H1 (cell line): ENCODE results near the gene PLCZ1. TPM values are rescaled to one million over a fixed set of nuclear protein-coding genes. Genes with fewer than 3 reads are reported as not detected.

Source experiments
- CTCF ChIA-PET: fragments of 300-600 bp; sonication (Branson Sonifier 250); formaldehyde crosslinking; loops from one replicate; lab custom pipeline; 2021; ENCODE audit not compliant: partially characterized antibody; lab: Charles Lee
- POLR2A ChIA-PET: fragments of 300-600 bp; sonication (Branson Sonifier 250); formaldehyde crosslinking; loops from one replicate; lab custom pipeline; 2021; ENCODE audit warnings: inconsistent platforms; ENCODE audit not compliant: partially characterized antibody; lab: Charles Lee
- DNase-seq, 2 experiments: peaks; one replicate each; pipeline versions ENCODE4 v3.0.0 to v3.0.0-alpha.2; 2010 to 2022; ENCODE audit warnings: low spot score in 2 of 2, low read depth in 1 of 2, mixed read lengths in 1 of 2
- FAIRE-seq: peaks from 2 replicates; lab custom pipeline; 2011; peaks lifted over from hg19 to GRCh38; lab: Jason Lieb, UNC
- H2AFZ ChIP-seq: 2 replicates; pipeline ENCODE4 v1.8.1; 2012; ENCODE audit warnings: low read length, inconsistent platforms
- H2AK5ac ChIP-seq: 2 replicates; pipeline ENCODE4 v1.6.1; 2013; ENCODE audit warnings: low read depth, low read length
- H2BK120ac ChIP-seq: replicated peaks from 2 replicates; pipeline ENCODE3; 2013; ENCODE audit warnings: low read depth, low read length, inconsistent platforms
- H2BK12ac ChIP-seq: 2 replicates; pipeline ENCODE4 v1.6.1; 2013; ENCODE audit warnings: low read depth, low read length
- H2BK15ac ChIP-seq: 2 replicates; pipeline ENCODE4 v1.6.1; 2013; ENCODE audit warnings: low read length
- H2BK20ac ChIP-seq: 2 replicates; pipeline ENCODE4 v1.6.1; 2013; ENCODE audit warnings: low read length
- H2BK5ac ChIP-seq: 2 replicates; pipeline ENCODE4 v1.6.1; 2013; ENCODE audit warnings: low read depth, low read length
- H3K14ac ChIP-seq: 2 replicates; pipeline ENCODE4 v1.6.1; 2013; ENCODE audit warnings: inconsistent platforms; ENCODE audit not compliant: insufficient read length
- H3K18ac ChIP-seq: 2 replicates; pipeline ENCODE4 v1.6.1; 2013; ENCODE audit warnings: low read length; ENCODE audit errors: extremely low read depth
- H3K23ac ChIP-seq: 2 replicates; pipeline ENCODE4 v1.6.1; 2013; ENCODE audit warnings: inconsistent platforms; ENCODE audit not compliant: insufficient read length
- H3K23me2 ChIP-seq: 2 replicates; pipeline ENCODE4 v1.6.1; 2013; ENCODE audit warnings: low read depth, low read length
- H3K27ac ChIP-seq: 2 replicates; pipeline ENCODE4 v1.6.1; 2011; ENCODE audit warnings: low read depth, low read length, inconsistent platforms
- H3K27me3 ChIP-seq, 4 experiments: replicated peaks in 1 of 4; 1 replicate in 1 of 4; 2 replicates in 3 of 4; pipeline versions ENCODE4 v1.6.1 to v1.8.1; 2011 to 2013; ENCODE audit warnings: low read length in 3 of 4, mild to moderate bottlenecking in 3 of 4, inconsistent platforms in 2 of 4, mixed read lengths in 2 of 4, moderate library complexity in 1 of 4; ENCODE audit not compliant: control insufficient read depth in 3 of 4, insufficient read depth in 3 of 4; ENCODE audit errors: extremely low read depth in 1 of 4
- H3K36me3 ChIP-seq, 4 experiments: 2 replicates each; pipeline versions ENCODE4 v1.6.1 to v1.8.1; 2011 to 2013; ENCODE audit warnings: mild to moderate bottlenecking in 4 of 4, low read length in 3 of 4, moderate library complexity in 2 of 4, control low read depth in 1 of 4, inconsistent platforms in 1 of 4; ENCODE audit not compliant: insufficient read depth in 4 of 4, control insufficient read depth in 2 of 4
- H3K4ac ChIP-seq: replicated peaks from 2 replicates; pipeline ENCODE3; 2013; ENCODE audit warnings: low read length, low read depth, mixed read lengths, inconsistent platforms; ENCODE audit not compliant: insufficient read length
- H3K4me1 ChIP-seq, 4 experiments: replicated peaks in 1 of 4; 1 replicate in 1 of 4; 2 replicates in 3 of 4; pipeline versions ENCODE4 v1.6.1 to v1.8.1; 2011 to 2013; ENCODE audit warnings: low read length in 3 of 4, inconsistent platforms in 2 of 4, mixed read lengths in 1 of 4; ENCODE audit not compliant: insufficient read depth in 4 of 4, control insufficient read depth in 3 of 4
- H3K4me2 ChIP-seq, 2 experiments: 2 replicates each; pipeline versions ENCODE4 v1.6.1 to v1.8.1; 2011 to 2013; ENCODE audit warnings: low read depth in 2 of 2, low read length in 2 of 2, control low read depth in 1 of 2, inconsistent platforms in 1 of 2, mild to moderate bottlenecking in 1 of 2; ENCODE audit not compliant: insufficient read depth in 1 of 2
- H3K4me3 ChIP-seq, 4 experiments: fragments of 200-600, 300-600 bp in 1 of 4; sonication (generic), shearing (Covaris generic), sonication (Bioruptor Twin) in 1 of 4; 2 replicates each; pipeline versions ENCODE4 v1.5.1 to v1.8.1; 2011 to 2016; ENCODE audit warnings: low read length in 4 of 4, low read depth in 3 of 4, control low read depth in 2 of 4, inconsistent platforms in 2 of 4, mild to moderate bottlenecking in 2 of 4, mixed read lengths in 1 of 4, moderate library complexity in 1 of 4; ENCODE audit not compliant: insufficient read depth in 2 of 4; ENCODE audit errors: extremely low read depth in 1 of 4
- H3K56ac ChIP-seq: replicated peaks from 2 replicates; pipeline ENCODE3; 2013; ENCODE audit warnings: low read depth, mild to moderate bottlenecking, mixed read lengths, low read length, inconsistent platforms; ENCODE audit not compliant: insufficient read length
- H3K79me1 ChIP-seq: 2 replicates; pipeline ENCODE4 v1.6.1; 2013; ENCODE audit warnings: low read depth, low read length, control low read depth
- H3K79me2 ChIP-seq, 2 experiments: 2 replicates each; pipeline versions ENCODE4 v1.6.1 to v1.8.1; 2012 to 2013; ENCODE audit warnings: low read length in 2 of 2, mild to moderate bottlenecking in 2 of 2, inconsistent platforms in 1 of 2; ENCODE audit not compliant: insufficient read depth in 2 of 2, control insufficient read depth in 1 of 2
- H3K9ac ChIP-seq, 4 experiments: replicated peaks in 1 of 4; 1 replicate in 1 of 4; 2 replicates in 3 of 4; pipeline versions ENCODE4 v1.6.1 to v1.8.1; 2011 to 2013; ENCODE audit warnings: low read depth in 3 of 4, low read length in 3 of 4, control low read depth in 2 of 4, mild to moderate bottlenecking in 2 of 4, moderate library complexity in 2 of 4, inconsistent platforms in 1 of 4; ENCODE audit errors: extremely low read depth in 1 of 4
- H3K9me3 ChIP-seq, 2 experiments: 2 replicates each; pipeline versions ENCODE4 v1.6.1 to v1.8.1; 2012 to 2013; ENCODE audit warnings: mild to moderate bottlenecking in 2 of 2, moderate library complexity in 2 of 2, control low read depth in 1 of 2, inconsistent platforms in 1 of 2, low read depth in 1 of 2, low read length in 1 of 2, mixed read lengths in 1 of 2; ENCODE audit not compliant: insufficient read depth in 2 of 2
- H4K20me1 ChIP-seq, 2 experiments: replicated peaks in 1 of 2; 2 replicates each; pipeline versions ENCODE3 to v1.8.1; 2011 to 2013; ENCODE audit warnings: inconsistent platforms in 2 of 2, low read length in 2 of 2, mild to moderate bottlenecking in 1 of 2; ENCODE audit not compliant: insufficient read depth in 2 of 2, control insufficient read depth in 1 of 2
- H4K5ac ChIP-seq: 2 replicates; pipeline ENCODE4 v1.6.1; 2013; ENCODE audit warnings: low read length, low read depth, mixed read lengths, inconsistent platforms; ENCODE audit not compliant: insufficient read length
- H4K8ac ChIP-seq: 2 replicates; pipeline ENCODE4 v1.8.0; 2013; ENCODE audit warnings: mild to moderate bottlenecking, moderate library complexity, low read length, inconsistent platforms; ENCODE audit not compliant: insufficient read depth; ENCODE audit errors: extremely low read depth
- H4K91ac ChIP-seq: replicated peaks from 2 replicates; pipeline ENCODE3; 2013; ENCODE audit warnings: low read length, mixed read lengths, inconsistent platforms; ENCODE audit not compliant: insufficient read length
- SIRT6 ChIP-seq: IDR thresholded peaks from one replicate; pipeline ENCODE4 v1.7.1; 2012; ENCODE audit warnings: low read length, inconsistent platforms
- WGBS, 2 experiments: shearing (Covaris generic) in 1 of 2; methylation state at CpG; one replicate each; pipeline versions ENCODE4 v1.1.6 to v1.1.7; 2013 to 2015; ENCODE audit warnings: low lambda C conversion rate in 2 of 2, mixed read lengths in 2 of 2, inconsistent platforms in 1 of 2, low coverage in 1 of 2, missing lambda C conversion rate in 1 of 2; ENCODE audit not compliant: insufficient replicate concordance in 2 of 2, insufficient coverage in 1 of 2, insufficient read length in 1 of 2; ENCODE audit errors: extremely low coverage in 1 of 2, missing lambda C conversion rate in 1 of 2; 5-methylcytosine and 5-hydroxymethylcytosine counted together
- polyA plus RNA-seq, 7 experiments: library from polyadenylated mRNA; depleted of rRNA in 3 of 7; stranded (reverse) in 5 of 7; unstranded in 2 of 7; fragments of >200 nt in 5 of 7; fragments of 200-250 nt in 2 of 7; gene quantifications; 1 replicate in 5 of 7; 2 replicates in 1 of 7; 4 replicates in 1 of 7; pipeline versions ENCODE4 v1.2.1 to v1.2.3, GENCODE V29; 2011 to 2013; ENCODE audit warnings: missing spikeins in 2 of 7, mixed read lengths in 2 of 7
- total RNA-seq: library from RNA; stranded (reverse); fragmentation: NEBNext Ultra II Directional; extraction: Animal tissue kit (Norgen Biotek cat#: 25700); gene quantifications from 2 replicates; pipeline ENCODE4 v1.2.1, GENCODE V29; 2021

The PLCZ1 gene
- total and polyA plus RNA-seq, 2 of the 8 experiments (the other 6 are each of a cell fraction or from before 2014, with no cell fraction given), result not detected

DNA sequence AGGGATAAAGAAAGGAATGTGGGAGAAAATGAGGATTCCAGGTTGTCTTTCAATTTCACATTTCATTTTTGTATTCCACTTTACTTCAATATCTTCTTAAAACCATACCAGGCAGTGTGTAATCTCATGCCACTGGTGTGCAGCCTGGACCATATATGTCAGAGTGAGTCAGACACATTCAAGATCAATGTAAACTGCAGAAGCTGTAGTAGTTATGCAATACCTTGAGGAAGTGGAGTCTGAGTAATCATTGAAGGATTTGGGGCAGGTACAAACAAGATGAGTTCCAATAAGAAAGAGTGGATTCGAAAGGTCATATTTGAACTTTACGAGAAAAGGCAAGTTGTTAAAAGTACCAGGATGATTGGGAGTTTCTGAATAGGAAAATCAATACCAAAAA is 14.1 kb downstream of the PLCZ1 start:
- H3K4me2 ChIP-seq, result no peak overlapping the region
- no peaks in the 10 kb centered on the region for H3K36me3 ChIP-seq
- no peak overlapping the region for H3K9ac ChIP-seq
- H3K79me2 ChIP-seq, result no peaks in the 10 kb centered on the region
- CTCF ChIA-PET, result interaction anchor here (2.4 kb wide), 1 partner anchor 11 kb away, joined by 9 read pairs; no protein-coding TSS in a partner anchor
- no peak overlapping the region for H3K23ac ChIP-seq
- no peak overlapping the region for H4K8ac ChIP-seq
- no peak overlapping the region for H2BK5ac ChIP-seq
- H3K4me1 ChIP-seq, result no peaks in the 10 kb centered on the region
- H3K27me3 ChIP-seq, result no peaks in the 10 kb centered on the region
- no peak overlapping the region for H2BK12ac ChIP-seq
- H4K5ac ChIP-seq, result no peak overlapping the region
- no peak overlapping the region for H2BK15ac ChIP-seq
- POLR2A ChIA-PET, result no interaction called here
- no peaks in the 10 kb centered on the region for H3K23me2 ChIP-seq
- no peaks in the 10 kb centered on the region for H3K79me1 ChIP-seq
- no peak overlapping the region for H4K91ac ChIP-seq
- no peak overlapping the region for H3K4me3 ChIP-seq
- H2AK5ac ChIP-seq, result no peak overlapping the region
- H3K56ac ChIP-seq, result no peak overlapping the region
- TF ChIP-seq SIRT6, result no peak
- TF ChIP-seq, all 59 proteins: peak for 0
- Histone ChIP-seq H4K20me1 (no peaks in the 10 kb centered on the region), H2BK120ac (no peak overlapping the region), H2BK20ac (no peak overlapping the region), H3K9me3 (no peaks in the 10 kb centered on the region), H3K27ac (no peak overlapping the region), H2AFZ (no peak overlapping the region), H3K14ac (no peak overlapping the region), H3K18ac (no peak overlapping the region), H3K4ac (no peak overlapping the region)
- DNase-seq, result no peak
- FAIRE-seq, result no peak
- 100% methylated on average over 2 of the region's 2 CpGs; no CpG with 5 or more reads in 1 of the 2 experiments for WGBS, 2 experiments
